ENCODE data around the gene NMNAT3.

DNA sequence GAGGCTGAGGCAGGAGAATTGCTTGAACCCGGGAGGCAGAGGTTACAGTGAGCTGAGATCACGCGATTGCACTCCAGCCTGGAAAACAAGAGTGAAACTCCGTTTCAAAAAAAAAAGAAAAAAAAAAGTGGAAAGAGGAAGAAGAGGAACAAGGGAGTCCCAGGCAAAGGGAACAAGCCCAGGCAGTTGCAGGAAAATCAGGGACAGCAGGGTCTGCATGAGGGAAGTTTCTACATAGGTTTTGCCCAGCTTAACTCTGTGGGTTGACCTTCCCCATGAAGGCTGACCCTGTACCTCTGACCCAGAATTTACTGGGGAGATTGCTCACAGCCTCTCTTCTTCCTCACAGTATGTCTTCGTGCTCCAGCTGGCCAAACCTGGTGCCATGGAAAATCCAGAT lies 150.5 kb downstream of the NMNAT3 start:
- TF ChIP-seq, protein P1, sequence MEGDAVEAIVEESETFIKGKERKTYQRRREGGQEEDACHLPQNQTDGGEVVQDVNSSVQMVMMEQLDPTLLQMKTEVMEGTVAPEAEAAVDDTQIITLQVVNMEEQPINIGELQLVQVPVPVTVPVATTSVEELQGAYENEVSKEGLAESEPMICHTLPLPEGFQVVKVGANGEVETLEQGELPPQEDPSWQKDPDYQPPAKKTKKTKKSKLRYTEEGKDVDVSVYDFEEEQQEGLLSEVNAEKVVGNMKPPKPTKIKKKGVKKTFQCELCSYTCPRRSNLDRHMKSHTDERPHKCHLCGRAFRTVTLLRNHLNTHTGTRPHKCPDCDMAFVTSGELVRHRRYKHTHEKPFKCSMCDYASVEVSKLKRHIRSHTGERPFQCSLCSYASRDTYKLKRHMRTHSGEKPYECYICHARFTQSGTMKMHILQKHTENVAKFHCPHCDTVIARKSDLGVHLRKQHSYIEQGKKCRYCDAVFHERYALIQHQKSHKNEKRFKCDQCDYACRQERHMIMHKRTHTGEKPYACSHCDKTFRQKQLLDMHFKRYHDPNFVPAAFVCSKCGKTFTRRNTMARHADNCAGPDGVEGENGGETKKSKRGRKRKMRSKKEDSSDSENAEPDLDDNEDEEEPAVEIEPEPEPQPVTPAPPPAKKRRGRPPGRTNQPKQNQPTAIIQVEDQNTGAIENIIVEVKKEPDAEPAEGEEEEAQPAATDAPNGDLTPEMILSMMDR (IDR thresholded peaks at IDR 0.05) = no peak
- no peak for TF ChIP-seq POLR2AphosphoS5 (IDR thresholded peaks at IDR 0.05)
